HG02798 (cell line): ENCODE data around the gene CST4.
"Not testable (repeated sequence)": the region's sequence is repeated elsewhere in the genome, so short reads cannot be mapped to it uniquely, and the experiment has no call there.

ENCODE experiments used
- ATAC-seq: cut with Tn5 transposase; IDR thresholded peaks from one replicate; pipeline ENCODE4 v1.9.1; 2021; ENCODE audit warnings: mild to moderate bottlenecking; ENCODE audit not compliant: unreplicated experiment, poor library complexity

CST4 gene

GRCh38 chr20:23646106-23646873, 42.5 kb downstream of the CST4 start:
- no peak for ATAC-seq

- ATAC-seq = peak; percentile 60
Observed at GRCh38 chr20:23645575-23645974, 43.3 kb downstream of the CST4 start.

GRCh38 chr20:23644164-23644563, 44.7 kb downstream of the CST4 start:
- ATAC-seq = no peak

- no peak for ATAC-seq
Observed at GRCh38 chr20:23643659-23644058, 45.2 kb downstream of the CST4 start.

GRCh38 chr20:23641936-23642751, 46.7 kb downstream of the CST4 start:
- no peak for ATAC-seq

- ATAC-seq = no peak
Observed at GRCh38 chr20:23640671-23641667, 47.9 kb downstream of the CST4 start.

- ATAC-seq = no peak
Observed at GRCh38 chr20:23640018-23640601, 48.7 kb downstream of the CST4 start.

- ATAC-seq = no peak
Observed at GRCh38 chr20:23639490-23639958, 49.3 kb downstream of the CST4 start.

GRCh38 chr20:23638309-23638708, 50.5 kb downstream of the CST4 start:
- ATAC-seq = no peak

- ATAC-seq = peak; percentile 68
Observed at GRCh38 chr20:23637282-23638221, 51.3 kb downstream of the CST4 start, which contains the start of gene CST3. Gene CST3 (minus strand): TSS chr20:23637955. CDS start chr20:23637862, 93 bp downstream.

- no peak for ATAC-seq
Observed at GRCh38 chr20:23636908-23637281, 51.9 kb downstream of the CST4 start.

- no peak for ATAC-seq
Observed at GRCh38 chr20:23636182-23636907, 52.5 kb downstream of the CST4 start.

GRCh38 chr20:23635768-23636090, 53.1 kb downstream of the CST4 start:
- ATAC-seq = not testable (repeated sequence)
